ENCODE data around the gene NOS1AP.

NOS1AP gene

GRCh38 chr1:162091681-162092524 is 22.4 kb downstream of the NOS1AP start:
- no peak for DNase-seq

GRCh38 chr1:162093095-162093494 is 23.6 kb downstream of the NOS1AP start:
- DNase-seq: no peak

- no peak for DNase-seq
These were observed 24.8 kb downstream of the NOS1AP start for GRCh38 chr1:162094271-162094670.

GRCh38 chr1:162094723-162095122 is 25.2 kb downstream of the NOS1AP start:
- DNase-seq: no peak

- no peak for DNase-seq
These were observed 38.4 kb downstream of the NOS1AP start for GRCh38 chr1:162107911-162108310.

- DNase-seq: no peak
These were observed 38.9 kb downstream of the NOS1AP start for GRCh38 chr1:162108426-162108825.

GRCh38 chr1:162110910-162111309 is 41.4 kb downstream of the NOS1AP start:
- DNase-seq: no peak

GRCh38 chr1:162111572-162111971 is 42.1 kb downstream of the NOS1AP start:
- DNase-seq: no peak

GRCh38 chr1:162113419-162113818 is 43.9 kb downstream of the NOS1AP start:
- no peak for DNase-seq

GRCh38 chr1:162117039-162117774 is 47.7 kb downstream of the NOS1AP start:
- DNase-seq: no peak

- DNase-seq: no peak
These were observed 48.6 kb downstream of the NOS1AP start for GRCh38 chr1:162118063-162118462.

- no peak for DNase-seq
These were observed 59.3 kb downstream of the NOS1AP start for GRCh38 chr1:162128693-162129356.

GRCh38 chr1:162130308-162130707 is 60.8 kb downstream of the NOS1AP start:
- DNase-seq: no peak

GRCh38 chr1:162131400-162132321 is 62.2 kb downstream of the NOS1AP start:
- no peak for DNase-seq

GRCh38 chr1:162133566-162133965 is 64.1 kb downstream of the NOS1AP start:
- no peak for DNase-seq

GRCh38 chr1:162134646-162135045 is 65.2 kb downstream of the NOS1AP start:
- DNase-seq: no peak

GRCh38 chr1:162135271-162135775 is 65.8 kb downstream of the NOS1AP start:
- no peak for DNase-seq

- peak; percentile 91 for DNase-seq
These were observed 67.3 kb downstream of the NOS1AP start for GRCh38 chr1:162136760-162137159.

GRCh38 chr1:162137179-162137960 is 67.9 kb downstream of the NOS1AP start:
- no peak for DNase-seq

- no peak for DNase-seq
These were observed 68.6 kb downstream of the NOS1AP start for GRCh38 chr1:162138112-162138511.

GRCh38 chr1:162138599-162139181 is 69.2 kb downstream of the NOS1AP start:
- DNase-seq: no peak

Measured in HCEC 1CT (cell line).